AG09319 (cell line): Measurements from ENCODE around the gene ADGRG6.

Experiments used
- DNase-seq: peaks from one replicate; pipeline ENCODE4 v3.0.0-alpha.2; 2010; ENCODE audit warnings: low read depth; ENCODE audit errors: extremely low read depth
- CTCF ChIP-seq: IDR thresholded peaks from 2 replicates; pipeline ENCODE4 v1.5.1; 2011; ENCODE audit warnings: low read depth, mild to moderate bottlenecking, inconsistent platforms, low read length, moderate library complexity

Gene ADGRG6

GRCh38 chr6:142408409-142408808 lies 106.6 kb downstream of the ADGRG6 start:
- DNase-seq, result no peak
- TF ChIP-seq CTCF, result peak; percentile 14

- TF ChIP-seq CTCF, result no peak
- DNase-seq, result no peak
Observed at GRCh38 chr6:142409794-142410193, 108.0 kb downstream of the ADGRG6 start.

- no peak for TF ChIP-seq CTCF
- no peak for DNase-seq
Observed at GRCh38 chr6:142411145-142411544, 109.3 kb downstream of the ADGRG6 start.

- TF ChIP-seq CTCF, result no peak
- no peak for DNase-seq
Observed at GRCh38 chr6:142412241-142412640, 110.4 kb downstream of the ADGRG6 start.

GRCh38 chr6:142412658-142413057 lies 110.9 kb downstream of the ADGRG6 start:
- no peak for DNase-seq

GRCh38 chr6:142413111-142413510 lies 111.3 kb downstream of the ADGRG6 start:
- DNase-seq, result no peak
- no peak for TF ChIP-seq CTCF

More at GRCh38 chr6:142412658-142413057, 110.9 kb downstream of the ADGRG6 start:
- TF ChIP-seq CTCF, result no peak

- no peak for TF ChIP-seq CTCF
- DNase-seq, result no peak
Observed at GRCh38 chr6:142414462-142415250, 112.8 kb downstream of the ADGRG6 start.
